HG03135 (cell line): ENCODE measurements around the gene SRSF1.
"Not testable (repeated sequence)": the region's sequence is repeated elsewhere in the genome, so short reads cannot be mapped to it uniquely, and the experiment has no call there.

Experiments
- ATAC-seq: cut with Tn5 transposase; IDR thresholded peaks from one replicate; pipeline ENCODE4 v1.9.1; 2021; ENCODE audit warnings: mild to moderate bottlenecking, moderate library complexity; ENCODE audit not compliant: unreplicated experiment

Gene SRSF1

DNA sequence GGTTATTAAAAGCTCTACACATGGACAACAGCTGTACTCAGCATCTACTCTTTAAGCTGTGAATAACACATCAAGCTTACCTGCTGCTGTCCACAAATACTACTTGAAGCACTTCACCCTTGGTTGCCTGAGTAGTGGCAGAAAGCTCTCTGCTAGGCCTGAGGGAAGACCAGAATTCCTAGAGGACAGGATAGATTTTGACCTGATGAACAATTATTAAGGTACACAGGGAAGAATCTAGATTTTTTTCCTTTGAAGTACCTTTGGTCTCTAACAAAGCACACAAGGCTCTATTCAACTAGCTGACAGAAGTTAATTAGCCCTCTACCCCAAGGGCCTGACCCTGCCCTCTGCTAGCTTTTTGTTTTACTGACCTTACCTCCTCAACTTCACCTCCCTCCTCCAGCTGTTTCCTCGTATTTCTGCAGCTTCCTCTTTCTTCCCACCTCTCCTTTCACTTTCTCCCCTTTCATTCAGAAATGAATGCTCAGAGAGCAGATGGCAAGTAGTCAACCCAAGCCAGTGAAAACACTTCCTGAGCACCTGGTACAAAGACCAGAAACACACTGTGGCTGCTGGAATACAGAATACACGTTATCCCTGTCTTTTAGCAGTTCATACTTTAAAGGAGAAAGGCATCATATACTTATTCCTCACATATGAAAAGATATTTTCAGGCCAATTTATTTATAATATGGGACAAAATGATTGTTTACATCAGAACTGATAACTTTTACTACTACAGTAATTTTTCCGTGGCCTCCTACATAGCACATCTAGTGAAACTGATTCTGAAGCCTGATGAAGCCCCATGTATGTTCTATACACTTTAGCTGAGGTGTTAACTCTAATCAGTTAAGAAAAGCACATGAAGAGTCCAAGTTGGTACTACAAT lies 13.3 kb downstream of the SRSF1 start:
- no peak for ATAC-seq

DNA sequence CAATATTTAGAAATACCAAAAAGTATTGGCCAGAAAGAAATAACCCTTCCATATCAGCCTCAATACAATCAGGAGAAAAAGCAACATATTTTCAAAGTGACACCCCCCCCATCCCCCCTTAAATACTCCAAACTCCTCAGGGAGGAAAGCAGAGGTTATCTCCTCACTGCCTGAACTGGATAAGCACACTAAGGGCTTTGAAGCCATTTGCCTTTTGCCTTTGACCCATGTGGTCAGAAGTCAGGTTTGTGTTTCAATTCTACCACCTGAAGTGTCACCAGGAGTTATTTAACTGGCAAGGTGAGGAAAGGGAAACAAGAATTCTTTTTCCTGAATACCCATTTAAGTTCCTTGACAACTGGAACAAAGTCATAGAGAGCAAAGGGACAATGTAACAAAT lies 15.5 kb downstream of the SRSF1 start:
- no peak for ATAC-seq

DNA sequence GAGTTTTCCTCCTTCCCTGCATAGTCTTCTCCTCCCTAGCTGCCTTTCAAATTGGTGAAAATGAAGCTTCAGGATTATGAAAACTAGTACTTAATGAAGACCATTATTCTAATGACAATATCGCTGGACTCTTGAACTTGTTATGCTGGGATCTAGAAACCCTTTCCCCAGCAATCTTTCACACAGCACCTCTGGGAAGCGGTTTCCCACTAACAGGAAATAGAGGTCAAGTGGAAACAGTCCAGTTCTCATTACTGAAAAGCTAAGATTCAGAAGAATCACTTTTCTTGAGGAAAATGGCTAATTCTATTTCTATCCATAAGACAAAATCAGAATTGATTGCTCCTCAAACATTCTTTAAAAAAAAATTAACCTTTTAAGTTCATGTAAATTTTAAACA lies 17.0 kb downstream of the SRSF1 start:
- ATAC-seq, result no peak

GRCh38 chr17:57988301-57989250 lies 18.5 kb downstream of the SRSF1 start:
- ATAC-seq, result peak; percentile 66

DNA sequence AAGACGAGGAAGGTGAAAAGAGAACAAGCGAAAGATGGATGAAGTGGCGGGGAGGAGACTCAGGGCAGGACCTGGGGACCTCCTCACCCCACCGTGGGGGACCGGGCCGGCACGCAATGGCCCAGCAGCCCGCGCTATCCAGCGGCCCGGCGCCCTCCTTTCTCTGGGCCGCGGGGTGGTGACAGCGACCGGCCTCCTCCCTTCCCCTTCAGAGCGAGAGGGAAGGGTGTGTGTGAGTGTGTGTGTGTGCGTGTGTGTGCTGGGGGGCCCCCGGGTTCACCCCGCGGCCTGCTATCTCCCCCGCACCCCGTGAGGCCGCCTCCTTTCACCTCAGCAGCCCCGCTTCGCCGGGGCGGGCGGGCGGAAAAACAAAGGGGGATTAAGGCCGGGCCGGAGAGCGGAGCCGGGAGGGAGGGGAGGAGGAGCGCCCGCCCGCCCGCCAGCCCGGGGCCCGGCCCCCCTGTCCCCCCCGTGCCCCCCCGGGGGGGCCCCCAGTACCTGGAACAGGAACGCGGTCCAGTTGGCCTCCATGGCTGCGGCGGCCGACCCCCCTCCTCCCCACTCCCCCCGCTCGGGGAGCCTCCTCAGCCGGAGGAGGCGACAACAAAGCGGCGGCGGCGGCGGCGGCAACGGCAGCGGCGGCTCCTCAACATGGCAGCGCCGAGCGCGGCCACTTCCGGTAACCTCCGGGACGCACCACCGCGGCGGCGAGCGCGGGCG lies 19.3 kb downstream of the SRSF1 start, which contains the start of gene VEZF1:
TSS of gene VEZF1 (minus strand) at position 674 of the 720 bp plus-strand sequence. CDS start at position 531, 143 bp downstream.
- ATAC-seq, result peak; percentile 53

DNA sequence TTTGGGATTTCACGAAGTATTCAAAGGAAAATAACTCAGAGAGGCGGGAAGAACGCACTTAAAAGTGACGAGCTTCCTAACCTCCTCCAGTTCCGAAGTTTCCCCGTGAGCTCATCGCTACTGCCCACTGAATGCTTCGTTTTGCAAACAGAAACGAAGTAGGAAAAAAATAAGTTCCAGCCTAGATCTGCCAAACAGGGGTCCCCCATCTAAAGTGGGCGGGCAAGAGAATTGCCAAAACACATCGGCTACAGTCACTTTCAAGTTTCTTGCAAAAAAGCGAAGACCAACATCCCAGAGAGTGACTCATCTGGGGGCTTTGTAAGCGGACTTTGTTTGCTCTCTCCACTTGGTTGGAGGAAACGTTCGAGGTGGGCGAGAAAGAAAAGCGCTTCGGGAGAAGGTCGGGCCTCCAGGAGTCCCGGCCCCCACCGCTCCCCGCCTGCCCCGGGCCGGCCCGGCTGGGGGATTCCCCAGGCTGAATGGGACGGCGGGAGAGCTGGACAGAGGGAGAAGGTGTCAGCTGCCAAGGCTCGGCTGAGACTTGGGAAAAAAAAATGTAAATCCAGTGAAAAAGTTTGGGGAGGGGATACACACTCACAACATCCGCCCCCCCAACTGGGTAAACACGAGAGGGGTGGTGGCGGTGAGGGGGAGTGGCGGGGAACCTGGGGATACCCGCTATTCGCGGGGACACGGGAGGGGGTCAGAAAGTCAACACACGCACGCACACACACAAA lies 20.0 kb downstream of the SRSF1 start:
- ATAC-seq, result peak; percentile 7

GRCh38 chr17:57985675-57985974 lies 21.4 kb downstream of the SRSF1 start:
- no peak for ATAC-seq

GRCh38 chr17:57984936-57985674 lies 21.9 kb downstream of the SRSF1 start:
- ATAC-seq, result no peak

DNA sequence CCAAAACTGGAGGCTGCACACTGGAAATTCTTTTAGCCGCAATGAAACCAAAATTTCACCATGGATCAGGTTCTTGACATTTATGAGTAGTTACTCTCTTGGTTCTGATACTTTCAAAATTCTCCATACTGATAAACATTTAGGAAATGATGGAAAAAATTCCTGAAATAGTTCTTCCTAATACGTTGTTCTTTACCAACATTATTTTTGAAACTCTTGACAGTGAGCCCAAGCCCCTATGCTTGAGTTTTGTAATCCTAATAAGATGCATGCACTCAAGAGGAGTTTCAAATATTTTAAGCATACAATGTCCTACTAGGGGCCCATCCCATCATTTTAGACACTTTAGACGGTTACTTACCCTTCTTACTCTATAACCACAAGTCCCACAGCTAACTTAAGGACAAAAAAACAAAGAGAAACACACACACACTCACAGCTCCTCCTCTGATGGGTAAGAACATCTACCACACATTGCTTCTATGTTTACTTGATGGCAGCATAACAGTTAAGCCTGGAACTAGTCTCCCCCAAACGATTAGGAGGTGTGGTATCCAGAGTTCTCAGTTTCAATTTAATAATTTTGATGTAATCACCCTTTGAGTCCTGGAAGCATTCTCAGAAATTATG lies 22.7 kb downstream of the SRSF1 start:
- no peak for ATAC-seq

GRCh38 chr17:57983446-57983845 lies 23.6 kb downstream of the SRSF1 start:
- ATAC-seq, result no peak

DNA sequence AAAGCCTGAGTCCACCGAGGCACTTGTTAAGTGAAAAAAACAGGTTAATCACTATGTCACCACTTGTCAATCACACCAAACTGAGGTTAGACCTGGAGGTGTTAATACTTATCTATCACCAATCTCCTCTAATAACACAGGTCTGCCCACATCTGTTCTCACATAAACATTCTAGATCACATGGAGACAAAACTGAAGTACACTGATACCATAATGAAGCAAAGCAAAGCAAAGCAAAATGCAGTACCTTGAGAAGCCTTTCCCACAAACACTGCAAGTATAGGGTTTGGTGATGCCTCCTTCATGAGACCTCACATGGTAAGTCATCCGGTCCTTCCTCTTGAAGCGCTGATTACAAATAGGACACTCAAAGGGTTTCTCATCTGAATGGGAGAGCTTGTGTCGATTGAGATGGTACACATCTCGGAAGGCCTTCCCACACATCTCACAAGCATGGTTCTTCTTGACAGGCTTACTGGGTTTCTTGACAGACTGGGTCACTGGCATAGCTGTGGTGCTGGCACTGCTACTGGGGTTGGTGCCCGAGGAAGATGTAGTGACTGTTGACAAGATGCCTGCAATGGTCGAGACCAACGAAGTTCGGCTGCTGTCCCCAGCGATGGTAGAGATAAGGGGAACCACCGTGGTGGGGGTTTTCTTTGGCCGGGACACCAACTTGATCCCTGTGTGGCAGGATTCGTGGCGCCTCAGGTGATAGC lies 24.4 kb downstream of the SRSF1 start:
- no peak for ATAC-seq

DNA sequence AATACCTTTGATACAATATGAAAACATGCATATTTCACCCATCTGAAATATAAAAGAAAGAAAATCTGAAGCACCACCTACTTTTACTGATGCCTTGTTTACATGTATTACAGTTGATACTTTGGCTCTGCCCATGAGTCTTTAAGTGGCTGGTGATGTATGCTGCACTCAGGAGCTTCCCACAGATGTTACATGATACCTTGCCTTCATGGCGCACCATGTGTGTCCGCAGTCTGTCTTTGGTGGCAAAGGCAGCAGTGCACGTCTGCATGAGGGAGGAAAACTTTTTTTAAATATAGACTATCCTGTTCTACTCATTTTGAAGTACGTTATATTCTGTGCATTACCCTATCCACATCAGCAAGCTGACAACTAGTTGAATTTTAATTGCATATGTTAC lies 26.5 kb downstream of the SRSF1 start:
- no peak for ATAC-seq

- no peak for ATAC-seq
These were observed 28.0 kb downstream of the SRSF1 start for GRCh38 chr17:57979076-57979475.

DNA sequence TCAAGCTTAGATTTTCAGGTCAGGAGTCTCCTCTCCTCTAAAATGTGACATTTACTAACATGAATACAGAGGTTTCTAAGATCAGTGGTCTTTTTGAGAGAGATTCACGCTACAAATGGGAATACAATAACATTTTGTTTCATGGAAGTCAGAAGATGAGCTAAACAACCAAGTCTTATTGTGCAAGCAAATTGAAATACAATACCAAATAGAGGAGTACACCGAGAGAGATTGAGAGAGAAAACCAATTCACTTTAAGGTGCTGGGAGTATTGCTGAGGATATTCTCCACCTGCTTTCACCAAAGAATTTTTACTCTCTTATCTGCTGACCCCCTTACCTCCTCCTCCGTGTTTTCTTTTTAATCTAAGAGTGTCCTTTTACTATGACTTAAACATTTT lies 30.5 kb downstream of the SRSF1 start:
- no peak for ATAC-seq

- ATAC-seq, result no peak
These were observed 32.0 kb downstream of the SRSF1 start for GRCh38 chr17:57975044-57975443.

GRCh38 chr17:57974053-57974824 lies 32.8 kb downstream of the SRSF1 start:
- ATAC-seq, result not testable (repeated sequence)

DNA sequence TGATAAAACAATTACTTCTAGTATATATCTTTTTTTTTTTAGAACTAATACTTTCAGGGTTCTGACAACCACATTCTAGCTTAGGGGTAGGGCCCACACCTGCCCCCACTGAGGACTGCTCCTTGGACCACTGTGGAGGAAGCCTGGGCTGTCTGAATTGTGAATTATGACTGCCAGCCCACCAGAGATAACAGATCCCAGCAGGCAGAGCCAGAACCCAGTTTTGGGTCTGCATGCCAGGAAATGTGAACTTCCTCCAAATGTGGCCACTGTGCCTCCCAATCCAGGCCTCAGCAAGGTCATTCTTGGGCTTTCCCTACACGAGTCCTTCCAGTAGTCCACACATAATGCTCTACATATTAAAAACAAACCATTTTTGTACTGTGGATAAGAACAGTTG lies 34.9 kb downstream of the SRSF1 start:
- ATAC-seq, result no peak

DNA sequence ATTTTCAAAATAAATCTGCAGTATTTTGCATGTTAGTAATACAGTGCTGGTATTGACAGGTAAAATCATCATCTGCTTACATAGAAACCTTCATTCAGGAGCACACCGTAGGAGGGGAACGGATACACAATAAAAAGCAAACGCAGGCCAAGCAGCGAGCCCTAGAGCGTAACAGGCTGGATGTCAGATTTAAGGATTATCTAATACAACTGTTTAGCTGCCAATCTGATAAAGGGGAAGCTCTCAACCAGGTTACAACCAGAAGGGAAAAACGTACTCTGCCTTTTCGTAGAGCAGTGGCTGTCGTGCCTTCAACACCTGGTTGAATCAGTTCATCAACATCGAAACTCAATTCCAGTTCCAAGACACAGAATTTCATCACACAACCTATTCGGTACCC lies 35.5 kb downstream of the SRSF1 start:
- no peak for ATAC-seq
